Lung (tissue), 12 donors: ENCODE measurements around the gene C5. TPM values are rescaled to one million over a fixed set of nuclear protein-coding genes. Genes with fewer than 3 reads are reported as not detected.

Experiments
- ATAC-seq: fragments of 200-7000 bp; cut with Tn5 transposase; one replicate; pipeline ENCODE4 v1.9.1; 2020; ENCODE audit warnings: moderate number of reproducible peaks; ENCODE audit not compliant: insufficient read depth, low FRiP score
- DNase-seq, 3 donors: peaks; one replicate each; pipeline ENCODE4 v3.0.0-alpha.2; 2013 to 2017
- H3K27ac ChIP-seq, 2 donors: one replicate each; pipeline ENCODE4 v1.5.1; 2013; ENCODE audit warnings: mild to moderate bottlenecking in 2 of 2, moderate library complexity in 2 of 2, control low read depth in 1 of 2, inconsistent platforms in 1 of 2, low read depth in 1 of 2, low read length in 1 of 2
- H3K27me3 ChIP-seq, 3 donors: one replicate each; pipeline ENCODE4 v1.5.1; 2013; ENCODE audit warnings: low read length in 2 of 3; ENCODE audit not compliant: control insufficient read depth in 3 of 3, insufficient read depth in 3 of 3
- H3K36me3 ChIP-seq, 4 donors: one replicate each; pipeline ENCODE4 v1.5.1; 2013; ENCODE audit warnings: low read length in 4 of 4, mild to moderate bottlenecking in 1 of 4, moderate library complexity in 1 of 4; ENCODE audit not compliant: control insufficient read depth in 4 of 4, insufficient read depth in 4 of 4
- H3K4me1 ChIP-seq, 5 donors: one replicate each; pipeline ENCODE4 v1.5.1; 2013; ENCODE audit warnings: low read length in 5 of 5, mild to moderate bottlenecking in 2 of 5, moderate library complexity in 1 of 5; ENCODE audit not compliant: control insufficient read depth in 5 of 5, insufficient read depth in 5 of 5
- H3K4me3 ChIP-seq: one replicate; pipeline ENCODE4 v1.5.1; 2013; ENCODE audit warnings: mild to moderate bottlenecking, control low read depth, moderate library complexity
- H3K9ac ChIP-seq, 2 donors: one replicate each; pipeline ENCODE4 v1.5.1; 2013; ENCODE audit warnings: low read length in 2 of 2, control low read depth in 1 of 2; ENCODE audit not compliant: insufficient read depth in 1 of 2
- H3K9me3 ChIP-seq, 4 donors: one replicate each; pipeline ENCODE4 v1.5.1; 2013; ENCODE audit warnings: low read length in 3 of 4, mild to moderate bottlenecking in 1 of 4, moderate library complexity in 1 of 4; ENCODE audit not compliant: control insufficient read depth in 4 of 4, insufficient read depth in 3 of 4
- CTCF ChIP-seq: IDR thresholded peaks from 2 replicates; pipeline ENCODE4 v1.5.1; 2012; ENCODE audit warnings: mild to moderate bottlenecking; ENCODE audit errors: control extremely low read depth, extremely low read depth
- WGBS, 2 donors: extraction: QIAGEN DNeasy Blood & Tissue Kit; methylation state at CpG; one replicate each; pipeline ENCODE4 v1.1.7; 2013; 5-methylcytosine and 5-hydroxymethylcytosine counted together
- polyA plus RNA-seq, 2 donors: library from polyadenylated mRNA; stranded (reverse); fragments of 200-250 nt; gene quantifications; one replicate each; pipeline ENCODE4 v1.2.1, GENCODE V29; 2013
- total RNA-seq, 2 donors: library from RNA; depleted of rRNA in 1 of 2; stranded (reverse); fragments of >200 nt in 1 of 2; gene quantifications; one replicate each; pipeline ENCODE4 v1.2.1, GENCODE V29; 2014 to 2021
- donor health status: control.
- donor health status: control.
- donor health status: Bipolar disorder and iron deficiency.
- donor health status: healthy.
- donor health status: DM: yes; HTN: yes; CAD: no.

Gene C5
- total and polyA plus RNA-seq, 4 donors: 9.5 to 53.2 (median 13.1) TPM

- Histone ChIP-seq H3K4me1 (peaks cover 2 to 14% (median 8%) of the 10 kb centered on the region in 5 donors), H3K27me3 (no peaks in the 10 kb centered on the region), H3K27ac (no peak overlapping the region), H3K4me3 (no peak overlapping the region), H3K36me3 (peaks cover 0 to 13% (median 3%) of the 10 kb centered on the region in 4 donors), H3K9me3 (peaks cover 0 to 4% (median 1%) of the 10 kb centered on the region in 4 donors), H3K9ac (no peak overlapping the region)
- ATAC-seq (no peak), DNase-seq (no peak)
- 93% methylated on average over 4 of the region's 4 CpGs for WGBS, 2 donors
- no peak for TF ChIP-seq CTCF
Measured at GRCh38 chr9:120913647-120914264, 136.3 kb downstream of the C5 start.

GRCh38 chr9:120912958-120913646 is 137.0 kb downstream of the C5 start:
- 92 to 93% methylated on average over 13 of the region's 13 CpGs for WGBS, 2 donors
- peaks cover 0 to 4% (median 1%) of the 10 kb centered on the region in 4 donors for H3K9me3 ChIP-seq
- H3K36me3 ChIP-seq: peaks cover 0 to 13% (median 3%) of the 10 kb centered on the region in 4 donors
- no peak overlapping the region for H3K27ac ChIP-seq
- no peak overlapping the region for H3K4me3 ChIP-seq
- ATAC-seq (no peak), DNase-seq (no peak)
- no peaks in the 10 kb centered on the region for H3K27me3 ChIP-seq
- peaks cover 0 to 12% (median 4%) of the 10 kb centered on the region in 5 donors for H3K4me1 ChIP-seq
- no peak overlapping the region for H3K9ac ChIP-seq
- no peak for TF ChIP-seq CTCF

- Histone ChIP-seq H3K27ac (no peak overlapping the region), H3K9ac (no peak overlapping the region), H3K9me3 (peaks cover 0 to 2% (median 0%) of the 10 kb centered on the region in 4 donors), H3K27me3 (no peaks in the 10 kb centered on the region), H3K4me3 (no peak overlapping the region), H3K36me3 (peaks cover 0 to 13% (median 3%) of the 10 kb centered on the region in 4 donors), H3K4me1 (peaks cover 0 to 6% (median 2%) of the 10 kb centered on the region in 5 donors)
- TF ChIP-seq CTCF: no peak
- WGBS, 2 donors: 95 to 97% methylated on average over 9 of the region's 9 CpGs
- ATAC-seq (no peak), DNase-seq (no peak)
Measured at GRCh38 chr9:120911295-120911837, 138.7 kb downstream of the C5 start.
